Mammary epithelial cell (primary cell): Measurements from ENCODE around the gene TRIM17.

Experiments used
- EZH2 ChIP-seq: IDR thresholded peaks from 2 replicates; pipeline ENCODE4 v1.6.1; 2012; ENCODE audit warnings: low read length, inconsistent platforms, borderline replicate concordance
- TF ChIP-seq, protein P1 (sequence below), 2 donors: IDR thresholded peaks in 1 of 2; conservative IDR thresholded peaks in 1 of 2; 2 replicates each; pipeline ENCODE4 v1.5.1; 2011 to 2012; ENCODE audit warnings: inconsistent platforms in 2 of 2, low read length in 2 of 2, mild to moderate bottlenecking in 2 of 2, control low read depth in 1 of 2, low read depth in 1 of 2; ENCODE audit not compliant: insufficient read depth in 1 of 2; ENCODE audit errors: extremely low read depth in 1 of 2

DNA sequence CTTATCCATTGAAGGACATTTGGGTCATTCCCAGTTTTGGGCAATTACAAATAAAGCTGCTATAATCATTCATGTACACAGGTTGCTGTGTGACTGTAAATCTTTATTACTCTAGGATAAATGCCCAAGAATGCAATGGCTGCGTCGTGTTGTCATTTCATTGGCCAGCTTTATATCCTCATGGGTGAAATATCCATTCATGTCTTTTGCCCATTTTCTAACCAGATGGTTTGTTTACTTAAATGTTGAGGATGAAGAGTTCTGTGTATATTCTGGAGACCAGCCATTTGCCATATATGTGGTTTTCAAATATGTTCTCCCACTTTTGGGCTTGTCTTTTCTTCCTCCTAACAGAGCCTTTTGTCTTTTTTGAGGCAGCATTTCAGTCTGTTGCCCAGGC lies 35.3 kb downstream of the TRIM17 start:
- TF ChIP-seq, protein P1, sequence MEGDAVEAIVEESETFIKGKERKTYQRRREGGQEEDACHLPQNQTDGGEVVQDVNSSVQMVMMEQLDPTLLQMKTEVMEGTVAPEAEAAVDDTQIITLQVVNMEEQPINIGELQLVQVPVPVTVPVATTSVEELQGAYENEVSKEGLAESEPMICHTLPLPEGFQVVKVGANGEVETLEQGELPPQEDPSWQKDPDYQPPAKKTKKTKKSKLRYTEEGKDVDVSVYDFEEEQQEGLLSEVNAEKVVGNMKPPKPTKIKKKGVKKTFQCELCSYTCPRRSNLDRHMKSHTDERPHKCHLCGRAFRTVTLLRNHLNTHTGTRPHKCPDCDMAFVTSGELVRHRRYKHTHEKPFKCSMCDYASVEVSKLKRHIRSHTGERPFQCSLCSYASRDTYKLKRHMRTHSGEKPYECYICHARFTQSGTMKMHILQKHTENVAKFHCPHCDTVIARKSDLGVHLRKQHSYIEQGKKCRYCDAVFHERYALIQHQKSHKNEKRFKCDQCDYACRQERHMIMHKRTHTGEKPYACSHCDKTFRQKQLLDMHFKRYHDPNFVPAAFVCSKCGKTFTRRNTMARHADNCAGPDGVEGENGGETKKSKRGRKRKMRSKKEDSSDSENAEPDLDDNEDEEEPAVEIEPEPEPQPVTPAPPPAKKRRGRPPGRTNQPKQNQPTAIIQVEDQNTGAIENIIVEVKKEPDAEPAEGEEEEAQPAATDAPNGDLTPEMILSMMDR (conservative IDR thresholded peaks at IDR 0.05 in 1 of 2, IDR thresholded peaks at IDR 0.05 in 1 of 2; ENCODE audit: extremely low read depth in 1 of 2, insufficient read depth in 1 of 2, low read depth in 1 of 2, low read length in 2 of 2): no peak
- no peak for TF ChIP-seq EZH2
